Astrocyte (in vitro differentiated cells and primary cell): ENCODE data around the gene MED13. TPM values are rescaled to one million over a fixed set of nuclear protein-coding genes. Genes with fewer than 3 reads are reported as not detected.
A peak's percentile ranks its signal among the peaks of the same experiment; 100 is the strongest.

Experiments
- DNase-seq: peaks from one replicate; pipeline ENCODE4 v3.0.0-alpha.2; 2010; ENCODE audit warnings: low read depth
- FAIRE-seq: peaks from 2 replicates; lab custom pipeline; 2011; peaks lifted over from hg19 to GRCh38; lab: Jason Lieb, UNC
- H2AFZ ChIP-seq: 2 replicates; pipeline ENCODE4 v1.6.0; 2012; ENCODE audit warnings: low read depth, low read length, inconsistent platforms
- H3K27ac ChIP-seq: 2 replicates; pipeline ENCODE4 v1.5.1; 2011; ENCODE audit warnings: low read depth, low read length, inconsistent platforms
- H3K27me3 ChIP-seq: 2 replicates; pipeline ENCODE4 v1.6.0; 2011; ENCODE audit warnings: low read length, inconsistent platforms; ENCODE audit not compliant: insufficient read depth
- H3K36me3 ChIP-seq: 2 replicates; pipeline ENCODE4 v1.5.1; 2011; ENCODE audit warnings: low read length, inconsistent platforms; ENCODE audit not compliant: insufficient read depth
- H3K4me1 ChIP-seq: 2 replicates; pipeline ENCODE4 v1.5.1; 2011; ENCODE audit warnings: low read length, inconsistent platforms; ENCODE audit not compliant: insufficient read depth
- H3K4me2 ChIP-seq: 2 replicates; pipeline ENCODE4 v1.6.0; 2012; ENCODE audit warnings: low read length, inconsistent platforms
- H3K4me3 ChIP-seq: 2 replicates; pipeline ENCODE4 v1.5.1; 2011; ENCODE audit warnings: low read depth, mild to moderate bottlenecking, low read length, inconsistent platforms; ENCODE audit not compliant: insufficient read depth
- H3K79me2 ChIP-seq: 2 replicates; pipeline ENCODE4 v1.6.0; 2012; ENCODE audit warnings: mild to moderate bottlenecking, low read length, inconsistent platforms; ENCODE audit not compliant: insufficient read depth
- H3K9ac ChIP-seq: 2 replicates; pipeline ENCODE4 v1.6.0; 2012; ENCODE audit warnings: mild to moderate bottlenecking, low read length, inconsistent platforms
- H3K9me3 ChIP-seq: 2 replicates; pipeline ENCODE4 v1.5.1; 2012; ENCODE audit warnings: low read depth, mild to moderate bottlenecking, low read length, inconsistent platforms; ENCODE audit not compliant: insufficient read depth
- H4K20me1 ChIP-seq: 2 replicates; pipeline ENCODE4 v1.6.0; 2012; ENCODE audit warnings: low read length, inconsistent platforms; ENCODE audit not compliant: insufficient read depth
- H3K27ac Mint-ChIP-seq: one replicate; pipeline ENCODE4 v1.8.0; 2021; ENCODE audit warnings: mild to moderate bottlenecking, mixed read lengths; ENCODE audit not compliant: unreplicated experiment
- H3K27me3 Mint-ChIP-seq: one replicate; pipeline ENCODE4 v1.8.0; 2021; ENCODE audit warnings: low read depth, mixed read lengths; ENCODE audit not compliant: unreplicated experiment
- H3K36me3 Mint-ChIP-seq: one replicate; pipeline ENCODE4 v1.8.0; 2021; ENCODE audit warnings: low read depth, mixed read lengths; ENCODE audit not compliant: unreplicated experiment
- H3K4me1 Mint-ChIP-seq: one replicate; pipeline ENCODE4 v1.8.0; 2021; ENCODE audit warnings: low read depth, mixed read lengths; ENCODE audit not compliant: unreplicated experiment
- H3K4me3 Mint-ChIP-seq: one replicate; pipeline ENCODE4 v1.8.0; 2021; ENCODE audit warnings: mild to moderate bottlenecking, moderate library complexity, mixed read lengths; ENCODE audit not compliant: unreplicated experiment
- H3K9me3 Mint-ChIP-seq: one replicate; pipeline ENCODE4 v1.8.0; 2021; ENCODE audit warnings: mild to moderate bottlenecking, mixed read lengths; ENCODE audit not compliant: unreplicated experiment
- EZH2 ChIP-seq: IDR thresholded peaks from 2 replicates; pipeline ENCODE4 v1.6.1; 2012; ENCODE audit warnings: mild to moderate bottlenecking, low read length, inconsistent platforms; ENCODE audit not compliant: insufficient read depth
- total RNA-seq: library from RNA; stranded (reverse); gene quantifications from 2 replicates; pipeline ENCODE4 v1.2.1, GENCODE V29; 2021
- TF ChIP-seq, protein P1 (sequence below): IDR thresholded peaks from 2 replicates; pipeline ENCODE4 v1.5.1; 2011; ENCODE audit warnings: low read depth, mild to moderate bottlenecking, inconsistent platforms, low read length, moderate library complexity; ENCODE audit not compliant: insufficient read depth

MED13 gene
- total RNA-seq, 1 donor from 2014 or later = 55.0 TPM

- no peak overlapping the region for H3K27ac Mint-ChIP-seq
- no peak overlapping the region for H3K4me3 Mint-ChIP-seq
- Histone ChIP-seq H3K27ac (no peak overlapping the region), H3K9me3 (no peaks in the 10 kb centered on the region), H3K4me2 (no peak overlapping the region), H3K79me2 (peaks cover 45% of the 10 kb centered on the region), H2AFZ (no peak overlapping the region), H3K4me3 (no peak overlapping the region), H3K36me3 (peaks cover 43% of the 10 kb centered on the region), H3K4me1 (no peaks in the 10 kb centered on the region), H3K9ac (no peak overlapping the region), H4K20me1 (peaks cover 32% of the 10 kb centered on the region), H3K27me3 (no peaks in the 10 kb centered on the region)
- H3K36me3 Mint-ChIP-seq = peaks cover 20% of the 10 kb centered on the region
- FAIRE-seq (no peak), DNase-seq (no peak)
- no peaks in the 10 kb centered on the region for H3K4me1 Mint-ChIP-seq
- H3K9me3 Mint-ChIP-seq = no peaks in the 10 kb centered on the region
- no peaks in the 10 kb centered on the region for H3K27me3 Mint-ChIP-seq
- TF ChIP-seq, protein P1, sequence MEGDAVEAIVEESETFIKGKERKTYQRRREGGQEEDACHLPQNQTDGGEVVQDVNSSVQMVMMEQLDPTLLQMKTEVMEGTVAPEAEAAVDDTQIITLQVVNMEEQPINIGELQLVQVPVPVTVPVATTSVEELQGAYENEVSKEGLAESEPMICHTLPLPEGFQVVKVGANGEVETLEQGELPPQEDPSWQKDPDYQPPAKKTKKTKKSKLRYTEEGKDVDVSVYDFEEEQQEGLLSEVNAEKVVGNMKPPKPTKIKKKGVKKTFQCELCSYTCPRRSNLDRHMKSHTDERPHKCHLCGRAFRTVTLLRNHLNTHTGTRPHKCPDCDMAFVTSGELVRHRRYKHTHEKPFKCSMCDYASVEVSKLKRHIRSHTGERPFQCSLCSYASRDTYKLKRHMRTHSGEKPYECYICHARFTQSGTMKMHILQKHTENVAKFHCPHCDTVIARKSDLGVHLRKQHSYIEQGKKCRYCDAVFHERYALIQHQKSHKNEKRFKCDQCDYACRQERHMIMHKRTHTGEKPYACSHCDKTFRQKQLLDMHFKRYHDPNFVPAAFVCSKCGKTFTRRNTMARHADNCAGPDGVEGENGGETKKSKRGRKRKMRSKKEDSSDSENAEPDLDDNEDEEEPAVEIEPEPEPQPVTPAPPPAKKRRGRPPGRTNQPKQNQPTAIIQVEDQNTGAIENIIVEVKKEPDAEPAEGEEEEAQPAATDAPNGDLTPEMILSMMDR = no peak
- no peak for TF ChIP-seq EZH2
These were observed 40.2 kb downstream of the MED13 start for GRCh38 chr17:62024866-62025265.

GRCh38 chr17:62017912-62018311 lies 47.2 kb downstream of the MED13 start:
- no peaks in the 10 kb centered on the region for H3K9me3 Mint-ChIP-seq
- peaks cover 7% of the 10 kb centered on the region for H3K36me3 ChIP-seq
- H3K4me2 ChIP-seq = peak overlapping the region; percentile 63
- no peak overlapping the region for H3K4me3 Mint-ChIP-seq
- H3K9me3 ChIP-seq = no peaks in the 10 kb centered on the region
- H4K20me1 ChIP-seq = peaks cover 5% of the 10 kb centered on the region
- H3K9ac ChIP-seq = peak overlapping the region; percentile 34
- peaks cover 10% of the 10 kb centered on the region for H3K36me3 Mint-ChIP-seq
- H3K4me1 Mint-ChIP-seq = peaks cover 4% of the 10 kb centered on the region
- DNase-seq (peak; percentile 16), FAIRE-seq (no peak)
- no peaks in the 10 kb centered on the region for H3K27me3 ChIP-seq
- no peaks in the 10 kb centered on the region for H3K27me3 Mint-ChIP-seq
- no peak overlapping the region for H3K4me3 ChIP-seq
- no peak overlapping the region for H3K27ac Mint-ChIP-seq
- H2AFZ ChIP-seq = no peak overlapping the region
- H3K27ac ChIP-seq = peak overlapping the region; percentile 78
- peaks cover 38% of the 10 kb centered on the region for H3K79me2 ChIP-seq
- no peak for TF ChIP-seq EZH2
- TF ChIP-seq, protein P1 = no peak
- peaks cover 13% of the 10 kb centered on the region for H3K4me1 ChIP-seq

DNA sequence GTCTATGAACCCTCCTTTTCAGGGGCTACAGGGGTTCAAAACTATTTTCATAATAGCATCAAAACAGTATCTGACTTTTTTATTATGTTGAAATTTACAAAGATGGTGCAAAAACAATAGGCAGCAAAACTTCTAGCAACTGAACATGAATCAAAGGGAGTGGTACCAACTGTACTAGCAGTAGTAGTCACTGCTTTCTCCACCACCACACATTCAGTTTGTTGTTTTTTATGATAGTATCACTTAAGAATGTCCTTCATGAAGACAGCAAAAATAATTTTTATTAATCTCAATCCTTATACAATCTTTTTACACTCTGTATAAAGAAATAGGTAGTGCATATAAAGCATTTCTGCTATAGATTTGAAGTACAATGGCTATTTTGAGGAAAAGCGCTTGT lies 47.6 kb downstream of the MED13 start:
- Histone ChIP-seq H3K4me1 (peaks cover 13% of the 10 kb centered on the region), H3K36me3 (peaks cover 5% of the 10 kb centered on the region), H2AFZ (no peak overlapping the region), H3K9me3 (no peaks in the 10 kb centered on the region), H3K27me3 (no peaks in the 10 kb centered on the region), H3K4me3 (no peak overlapping the region), H3K27ac (peak overlapping the region; percentile 78), H3K4me2 (peak overlapping the region; percentile 63), H3K9ac (peak overlapping the region; percentile 34), H3K79me2 (peaks cover 40% of the 10 kb centered on the region), H4K20me1 (peaks cover 5% of the 10 kb centered on the region)
- Mint-ChIP-seq H3K9me3 (no peaks in the 10 kb centered on the region), H3K36me3 (peaks cover 10% of the 10 kb centered on the region), H3K27me3 (no peaks in the 10 kb centered on the region), H3K27ac (no peak overlapping the region), H3K4me3 (no peak overlapping the region), H3K4me1 (peaks cover 4% of the 10 kb centered on the region)
- DNase-seq (peak; percentile 57), FAIRE-seq (no peak)
- no peak for TF ChIP-seq EZH2
- TF ChIP-seq, protein P1 = no peak
